HG03520 (cell line): ENCODE measurements around the gene GEMIN7.
A peak's percentile ranks its signal among the peaks of the same experiment; 100 is the strongest.

Source experiments
- ATAC-seq: cut with Tn5 transposase; IDR thresholded peaks from one replicate; pipeline ENCODE4 v1.9.1; 2021; ENCODE audit warnings: mild to moderate bottlenecking, moderate library complexity; ENCODE audit not compliant: unreplicated experiment

The GEMIN7 gene

GRCh38 chr19:45059258-45059965 lies 19.6 kb upstream of the GEMIN7 start:
- ATAC-seq: no peak

- ATAC-seq: no peak
Measured at GRCh38 chr19:45061965-45062364, 17.1 kb upstream of the GEMIN7 start.

GRCh38 chr19:45063851-45064801 lies 14.9 kb upstream of the GEMIN7 start:
- no peak for ATAC-seq

GRCh38 chr19:45066921-45067661 lies 12.0 kb upstream of the GEMIN7 start:
- no peak for ATAC-seq

- no peak for ATAC-seq
Measured at GRCh38 chr19:45068041-45068440, 11.0 kb upstream of the GEMIN7 start.

GRCh38 chr19:45069056-45069455 lies 10.0 kb upstream of the GEMIN7 start:
- no peak for ATAC-seq

GRCh38 chr19:45070214-45070613 lies 8.8 kb upstream of the GEMIN7 start:
- no peak for ATAC-seq

- ATAC-seq: no peak
Measured at GRCh38 chr19:45070861-45071544, 8.1 kb upstream of the GEMIN7 start.

GRCh38 chr19:45071545-45071938 lies 7.5 kb upstream of the GEMIN7 start:
- no peak for ATAC-seq

GRCh38 chr19:45071969-45072790 lies 6.9 kb upstream of the GEMIN7 start:
- ATAC-seq: no peak

- ATAC-seq: no peak
Measured at GRCh38 chr19:45074744-45075300, 4.2 kb upstream of the GEMIN7 start.

GRCh38 chr19:45075301-45076028 lies 3.6 kb upstream of the GEMIN7 start:
- ATAC-seq: peak; percentile 51

- ATAC-seq: peak; percentile 36
Measured at GRCh38 chr19:45076029-45076850, 2.8 kb upstream of the GEMIN7 start, which contains the start of gene ZNF296. TSS of gene ZNF296 (minus strand) at chr19:45076478. CDS start at chr19:45076373, 105 bp downstream.

GRCh38 chr19:45076851-45077730 lies 2.0 kb upstream of the GEMIN7 start:
- no peak for ATAC-seq

- no peak for ATAC-seq
Measured at GRCh38 chr19:45078390-45079062, 534 bp upstream of the GEMIN7 start.

GRCh38 chr19:45079911-45080370 lies 881 bp downstream of the GEMIN7 start:
- ATAC-seq: no peak
